Measurements from ENCODE around the gene DIS3L2. TPM values are rescaled to one million over a fixed set of nuclear protein-coding genes. Genes with fewer than 3 reads are reported as not detected.

The DIS3L2 gene
- total RNA-seq, 2 donors from 2014 or later, result 39.5 to 42.4 TPM

GRCh38 chr2:232190796-232191195 lies 229.3 kb downstream of the DIS3L2 start:
- WGBS, 2 experiments (ENCODE audit: insufficient coverage in 1 of 2, insufficient read length in 1 of 2), result 95 to 100% methylated on average over 2 of the region's 2 CpGs
- H3K27me3 Mint-ChIP-seq (ENCODE audit: insufficient read depth), result no peaks in the 10 kb centered on the region
- peaks cover 4% of the 10 kb centered on the region for H3K4me1 Mint-ChIP-seq
- H3K27ac Mint-ChIP-seq, result no peak overlapping the region
- H3K4me1 ChIP-seq (ENCODE audit: control insufficient read depth, insufficient read depth, low read length), result no peaks in the 10 kb centered on the region
- H3K9me3 ChIP-seq (ENCODE audit: control insufficient read depth, low read length), result peaks cover 11% of the 10 kb centered on the region
- peaks cover 14% of the 10 kb centered on the region for H3K36me3 Mint-ChIP-seq (ENCODE audit: low read depth)
- no peaks in the 10 kb centered on the region for H3K36me3 ChIP-seq (ENCODE audit: control insufficient read depth, insufficient read depth, low read length)
- no peak overlapping the region for H3K27ac ChIP-seq (ENCODE audit: low read depth, low read length)
- H3K4me3 Mint-ChIP-seq, result no peak overlapping the region
- no peak for DNase-seq
- no peaks in the 10 kb centered on the region for H3K27me3 ChIP-seq (ENCODE audit: control insufficient read depth, insufficient read depth, low read length, poor library complexity, severe bottlenecking)
- no peak overlapping the region for H3K9ac ChIP-seq (ENCODE audit: extremely low read depth, low read length, poor library complexity, severe bottlenecking)
- no peak for TF ChIP-seq CTCF (conservative IDR thresholded peaks at IDR 0.05)
- peaks cover 12% of the 10 kb centered on the region for H3K9me3 Mint-ChIP-seq
- no peak overlapping the region for H3K4me3 ChIP-seq (ENCODE audit: low read length)

- Histone ChIP-seq H3K27ac (ENCODE audit: low read depth, low read length) (no peak overlapping the region), H3K9ac (ENCODE audit: extremely low read depth, low read length, poor library complexity, severe bottlenecking) (no peak overlapping the region), H3K36me3 (ENCODE audit: control insufficient read depth, insufficient read depth, low read length) (no peaks in the 10 kb centered on the region), H3K4me1 (ENCODE audit: control insufficient read depth, insufficient read depth, low read length) (no peaks in the 10 kb centered on the region), H3K4me3 (ENCODE audit: low read length) (no peak overlapping the region), H3K9me3 (ENCODE audit: control insufficient read depth, low read length) (peaks cover 7% of the 10 kb centered on the region), H3K27me3 (ENCODE audit: control insufficient read depth, insufficient read depth, low read length, poor library complexity, severe bottlenecking) (no peaks in the 10 kb centered on the region)
- WGBS, 2 experiments (ENCODE audit: insufficient coverage in 1 of 2, insufficient read length in 1 of 2), result no CpG with 5 or more reads among the region's 1 CpG
- Mint-ChIP-seq H3K36me3 (ENCODE audit: low read depth) (peaks cover 12% of the 10 kb centered on the region), H3K27ac (no peak overlapping the region), H3K9me3 (peaks cover 10% of the 10 kb centered on the region), H3K27me3 (ENCODE audit: insufficient read depth) (no peaks in the 10 kb centered on the region), H3K4me3 (no peak overlapping the region), H3K4me1 (peaks cover 8% of the 10 kb centered on the region)
- DNase-seq, result no peak
- TF ChIP-seq CTCF (conservative IDR thresholded peaks at IDR 0.05), result no peak
These were observed 234.0 kb downstream of the DIS3L2 start for GRCh38 chr2:232195487-232195886.

- H3K36me3 ChIP-seq (ENCODE audit: control insufficient read depth, insufficient read depth, low read length), result no peaks in the 10 kb centered on the region
- H3K27me3 ChIP-seq (ENCODE audit: control insufficient read depth, insufficient read depth, low read length, poor library complexity, severe bottlenecking), result no peaks in the 10 kb centered on the region
- no peak for DNase-seq
- H3K9ac ChIP-seq (ENCODE audit: extremely low read depth, low read length, poor library complexity, severe bottlenecking), result no peak overlapping the region
- peaks cover 4% of the 10 kb centered on the region for H3K4me1 Mint-ChIP-seq
- no peak overlapping the region for H3K27ac Mint-ChIP-seq
- no peak overlapping the region for H3K4me3 Mint-ChIP-seq
- H3K4me3 ChIP-seq (ENCODE audit: low read length), result no peak overlapping the region
- H3K9me3 Mint-ChIP-seq, result peaks cover 10% of the 10 kb centered on the region
- TF ChIP-seq CTCF (conservative IDR thresholded peaks at IDR 0.05), result no peak
- H3K27ac ChIP-seq (ENCODE audit: low read depth, low read length), result peak overlapping the region; percentile 59
- H3K36me3 Mint-ChIP-seq (ENCODE audit: low read depth), result peaks cover 19% of the 10 kb centered on the region
- H3K27me3 Mint-ChIP-seq (ENCODE audit: insufficient read depth), result no peaks in the 10 kb centered on the region
- no peaks in the 10 kb centered on the region for H3K4me1 ChIP-seq (ENCODE audit: control insufficient read depth, insufficient read depth, low read length)
- peaks cover 7% of the 10 kb centered on the region for H3K9me3 ChIP-seq (ENCODE audit: control insufficient read depth, low read length)
These were observed 235.3 kb downstream of the DIS3L2 start for GRCh38 chr2:232196802-232197201.

Data from endodermal cell (in vitro differentiated cells).